ENCODE results near the gene C9orf43. TPM values are rescaled to one million over a fixed set of nuclear protein-coding genes. Genes with fewer than 3 reads are reported as not detected.
A peak's percentile ranks its signal among the peaks of the same experiment; 100 is the strongest.
"Not testable (repeated sequence)": the region's sequence is repeated elsewhere in the genome, so short reads cannot be mapped to it uniquely, and the experiment has no call there.

The C9orf43 gene, protein sequence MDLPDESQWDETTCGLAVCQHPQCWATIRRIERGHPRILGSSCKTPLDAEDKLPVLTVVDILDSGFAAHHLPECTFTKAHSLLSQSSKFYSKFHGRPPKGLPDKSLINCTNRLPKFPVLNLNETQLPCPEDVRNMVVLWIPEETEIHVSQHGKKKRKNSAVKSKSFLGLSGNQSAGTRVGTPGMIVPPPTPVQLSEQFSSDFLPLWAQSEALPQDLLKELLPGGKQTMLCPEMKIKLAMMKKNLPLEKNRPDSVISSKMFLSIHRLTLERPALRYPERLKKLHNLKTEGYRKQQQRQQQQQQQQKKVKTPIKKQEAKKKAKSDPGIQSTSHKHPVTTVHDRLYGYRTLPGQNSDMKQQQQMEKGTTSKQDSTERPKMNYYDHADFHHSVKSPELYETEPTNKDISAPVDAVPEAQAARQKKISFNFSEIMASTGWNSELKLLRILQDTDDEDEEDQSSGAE
- 0.40 and 0.87 TPM in 2 replicates for total RNA-seq (2014; rRNA removed; shearing (Covaris generic))
- 0.11 and 0.21 TPM in 2 replicates for polyA plus RNA-seq (2014; cell fraction: nucleus; rRNA removed)

DNA sequence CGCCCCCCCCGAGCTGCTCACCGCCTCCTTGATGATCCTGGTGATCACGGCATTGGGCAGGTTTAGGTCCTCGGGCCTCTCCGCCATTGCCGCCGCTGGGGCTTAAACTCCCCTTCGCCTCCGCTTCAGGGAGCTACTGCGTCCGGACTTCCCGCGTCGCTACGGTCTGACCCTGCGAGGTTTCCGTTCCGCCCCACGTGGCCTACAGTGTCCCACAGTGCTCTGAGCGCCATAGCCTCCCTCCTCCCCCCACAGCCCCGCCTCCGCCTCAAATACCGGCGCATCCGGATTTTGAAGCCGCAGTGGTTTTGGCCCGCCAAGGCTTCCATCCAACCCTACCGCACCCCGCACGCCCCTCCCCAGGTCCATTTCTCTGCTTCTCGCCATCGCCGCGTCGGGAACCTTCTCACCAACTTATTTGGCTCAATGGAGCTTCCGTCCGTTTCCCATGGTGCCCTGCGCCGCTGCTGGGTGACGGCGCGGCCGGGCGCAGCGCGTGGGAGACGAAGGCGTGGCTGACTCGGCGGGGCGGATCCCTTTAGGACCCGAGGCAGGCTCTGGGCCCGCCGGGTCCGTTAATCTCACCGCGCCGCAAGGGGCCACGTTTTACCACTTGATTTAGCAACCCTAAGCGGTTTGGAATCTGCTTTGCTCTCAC, at the start of gene C9orf43, which contains the start of gene POLE3:
C9orf43 (plus strand) TSS at position 541 of the 658 bp plus-strand sequence. CDS start 2,747 bp downstream, outside the sequence.
POLE3 (minus strand) TSS at position 469 of the 658 bp plus-strand sequence; CDS start at position 87, 382 bp downstream.
- DNase-seq (ENCODE audit: extremely low read depth, low read depth), result peak; percentile 94

GRCh38 chr9:113361304-113362018, 49.1 kb upstream of the C9orf43 start:
- no peak for DNase-seq (ENCODE audit: extremely low read depth, low read depth)

- no peak for DNase-seq (ENCODE audit: extremely low read depth, low read depth)
Observed at GRCh38 chr9:113363336-113363735, 47.2 kb upstream of the C9orf43 start.

DNA sequence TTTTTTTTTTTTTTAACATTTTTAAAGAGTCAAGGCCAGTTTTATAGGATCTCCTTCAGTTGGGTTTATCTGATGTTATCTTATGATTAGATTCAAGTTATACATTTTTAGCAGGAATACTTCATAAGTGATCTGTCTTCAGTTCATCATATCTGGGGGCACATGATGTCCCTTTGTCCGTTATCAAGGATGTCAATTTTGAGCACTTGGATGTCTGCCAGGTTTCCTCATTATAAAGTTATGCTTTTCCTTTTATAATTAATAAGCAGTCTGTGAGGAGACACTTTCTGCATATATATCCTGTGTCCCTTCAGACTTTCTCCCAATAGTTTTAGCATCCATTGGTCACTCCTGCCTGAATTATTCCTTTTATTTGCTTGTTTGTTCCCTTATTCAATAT, 45.6 kb upstream of the C9orf43 start:
- no peak for DNase-seq (ENCODE audit: extremely low read depth, low read depth)

- not testable (repeated sequence) for DNase-seq (ENCODE audit: extremely low read depth, low read depth)
Observed at GRCh38 chr9:113365652-113366051, 44.9 kb upstream of the C9orf43 start.

GRCh38 chr9:113368348-113368981, 42.1 kb upstream of the C9orf43 start:
- no peak for DNase-seq (ENCODE audit: extremely low read depth, low read depth)

DNA sequence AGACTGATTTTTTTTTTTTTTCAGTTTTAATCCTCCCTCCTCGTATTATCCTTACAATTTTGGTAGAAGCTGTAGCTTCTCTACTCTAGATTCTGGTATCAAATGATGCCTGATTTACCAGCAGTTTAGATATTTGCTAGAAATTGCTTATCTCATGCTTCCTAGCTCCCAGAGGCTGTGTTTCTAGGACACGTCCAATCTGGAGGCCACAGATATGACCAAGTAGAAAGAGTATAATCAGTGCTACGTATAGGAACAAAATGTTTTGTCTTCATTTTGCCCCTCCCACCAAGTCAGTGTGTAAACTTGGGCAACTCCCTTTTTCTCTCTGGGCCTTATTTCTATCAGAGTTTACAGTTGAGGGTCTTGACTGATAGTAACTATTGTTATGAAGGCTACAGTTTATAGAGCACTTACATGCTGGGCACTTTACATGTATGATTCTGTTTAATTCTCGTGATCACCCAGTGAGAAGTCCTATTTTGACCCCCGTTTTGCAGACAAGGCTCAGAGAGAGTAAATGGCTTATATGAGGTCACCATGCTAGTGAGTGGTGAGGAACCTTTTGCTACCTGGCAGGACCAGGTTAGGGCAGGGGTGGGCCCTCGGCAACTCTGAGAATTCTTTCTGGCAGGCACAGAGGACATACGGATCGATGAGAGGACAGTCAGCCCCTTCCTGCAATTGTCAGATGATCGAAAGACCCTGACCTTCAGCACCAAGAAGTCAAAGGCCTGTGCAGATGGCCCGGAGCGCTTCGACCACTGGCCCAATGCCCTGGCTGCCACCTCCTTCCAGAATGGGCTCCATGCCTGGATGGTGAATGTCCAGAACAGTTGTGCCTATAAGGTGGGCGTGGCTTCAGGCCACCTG, 41.3 kb upstream of the C9orf43 start:
- no peak for DNase-seq (ENCODE audit: extremely low read depth, low read depth)

DNA sequence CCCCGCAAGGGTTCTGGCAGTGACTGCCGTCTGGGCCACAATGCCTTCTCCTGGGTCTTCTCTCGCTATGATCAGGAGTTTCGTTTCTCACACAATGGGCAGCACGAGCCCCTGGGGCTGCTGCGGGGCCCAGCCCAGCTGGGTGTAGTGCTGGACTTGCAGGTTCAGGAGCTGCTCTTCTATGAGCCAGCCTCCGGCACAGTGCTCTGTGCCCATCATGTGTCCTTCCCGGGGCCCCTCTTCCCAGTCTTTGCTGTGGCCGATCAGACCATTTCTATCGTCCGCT, 40.7 kb upstream of the C9orf43 start:
- no peak for DNase-seq (ENCODE audit: extremely low read depth, low read depth)

DNA sequence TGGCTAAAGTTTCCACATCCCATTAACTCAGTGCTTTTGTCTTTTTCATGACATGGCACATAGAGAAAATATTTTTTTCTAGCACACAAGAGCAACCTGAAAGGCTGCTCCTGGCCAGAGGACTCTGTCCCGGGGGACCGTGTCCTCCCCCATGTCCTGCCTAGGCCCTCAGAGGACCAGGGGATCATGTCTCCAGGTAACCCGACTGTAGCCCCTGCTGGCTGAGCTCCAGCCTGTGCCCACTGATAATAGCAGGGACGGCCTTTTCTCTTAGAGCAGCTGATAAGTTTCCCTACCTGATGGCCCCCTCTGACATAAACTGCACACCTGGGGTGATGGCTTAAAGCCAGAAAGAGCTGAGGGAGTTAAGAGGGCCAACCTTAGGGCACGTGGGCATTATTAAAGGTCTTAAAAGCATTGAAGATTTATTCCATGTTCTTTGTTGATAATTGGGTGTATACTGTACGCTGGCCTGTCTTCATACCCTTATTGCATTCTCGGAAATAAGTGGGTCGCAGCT, 39.7 kb upstream of the C9orf43 start:
- DNase-seq (ENCODE audit: extremely low read depth, low read depth), result no peak

- no peak for DNase-seq (ENCODE audit: extremely low read depth, low read depth)
Observed at GRCh38 chr9:113372059-113372458, 38.5 kb upstream of the C9orf43 start.

- no peak for DNase-seq (ENCODE audit: extremely low read depth, low read depth)
Observed at GRCh38 chr9:113373256-113373655, 37.3 kb upstream of the C9orf43 start.

GRCh38 chr9:113373676-113374392, 36.7 kb upstream of the C9orf43 start:
- DNase-seq (ENCODE audit: extremely low read depth, low read depth), result no peak

GRCh38 chr9:113375057-113376023, 35.2 kb upstream of the C9orf43 start:
- no peak for DNase-seq (ENCODE audit: extremely low read depth, low read depth)

DNA sequence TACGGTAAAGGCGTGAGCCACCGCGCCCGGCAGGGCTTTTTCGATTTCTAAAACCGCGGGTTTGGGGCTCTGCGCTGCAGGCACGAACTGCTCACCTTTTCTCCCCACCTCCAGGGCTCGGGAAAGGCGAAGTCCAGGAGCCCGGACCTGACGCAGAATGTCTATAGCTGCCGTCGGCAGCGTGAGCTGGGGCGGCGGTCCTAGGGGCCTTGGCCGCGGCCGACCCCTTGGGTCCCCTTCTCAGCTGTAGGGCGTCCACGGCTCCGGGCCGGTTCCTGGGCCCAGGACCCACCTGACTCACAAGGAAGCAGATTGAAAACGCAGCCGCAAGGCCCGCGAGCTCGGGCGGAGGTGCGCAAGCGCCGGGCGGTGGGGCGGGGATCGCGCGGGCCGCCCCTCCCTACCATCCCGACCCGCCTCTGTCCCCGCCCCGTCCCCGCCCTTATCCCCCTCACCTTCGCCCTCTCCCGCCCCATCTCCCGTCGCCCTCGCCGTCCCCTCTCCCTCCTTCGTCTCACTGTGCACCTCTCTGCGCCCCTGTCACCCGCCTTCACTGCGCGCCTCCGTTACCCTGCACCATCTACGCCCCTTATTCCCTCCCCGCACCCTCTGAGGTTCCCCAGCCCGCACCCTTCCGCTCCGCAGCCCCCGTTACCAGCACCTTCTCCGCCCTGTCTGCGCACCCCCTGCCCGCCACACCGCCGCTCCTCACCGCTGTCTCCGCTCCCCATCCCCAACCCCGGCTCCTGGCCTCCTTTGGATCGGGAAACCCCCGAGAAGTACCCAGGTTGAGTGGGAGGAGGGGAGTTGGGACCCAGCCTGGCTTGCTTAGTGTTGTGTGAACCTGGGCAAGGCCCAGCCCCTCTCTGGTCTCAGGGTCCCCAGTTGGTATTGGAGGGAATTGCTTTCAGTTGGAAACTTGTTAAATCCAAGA, 33.6 kb upstream of the C9orf43 start, which contains the start of gene HDHD3:
HDHD3 (minus strand) TSS at position 353 of the 934 bp plus-strand sequence. CDS start 2,632 bp downstream, outside the sequence.
- peak; percentile 71 for DNase-seq (ENCODE audit: extremely low read depth, low read depth)

- not testable (repeated sequence) for DNase-seq (ENCODE audit: extremely low read depth, low read depth)
Observed at GRCh38 chr9:113379094-113379828, 31.3 kb upstream of the C9orf43 start.

DNA sequence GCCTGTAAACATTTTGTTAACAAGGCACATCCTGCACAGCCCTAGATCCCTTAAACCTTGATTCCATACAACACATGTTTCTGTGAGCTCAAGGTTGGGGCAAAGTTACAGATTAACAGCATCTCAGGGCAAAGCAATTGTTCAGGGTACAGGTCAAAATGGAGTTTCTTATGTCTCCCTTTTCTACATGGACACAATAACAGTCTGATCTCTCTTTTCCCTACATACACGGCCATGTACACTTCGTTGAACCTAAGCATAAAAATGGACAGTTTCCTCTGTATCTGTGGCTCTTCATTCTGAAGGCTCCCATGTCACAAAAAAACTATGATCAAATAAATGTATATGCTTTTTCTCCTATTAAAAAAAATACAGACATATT, 30.7 kb upstream of the C9orf43 start:
- not testable (repeated sequence) for DNase-seq (ENCODE audit: extremely low read depth, low read depth)

Measured in NCI-H460 (cell line).